Activated CD4-positive, alpha-beta T cell treated with anti-CD3 and anti-CD28 coated beads, Interleukin-2, amount 50 U/mL, for 4 hours (primary cell): Measurements from ENCODE around the gene ETFB.
A peak's percentile ranks its signal among the peaks of the same experiment; 100 is the strongest.

Source experiments
- DNase-seq, 2 experiments: peaks; one replicate each; pipeline ENCODE4 v3.0.0-alpha.2; 2020

ETFB gene

GRCh38 chr19:51327066-51328001 is 38.9 kb downstream of the ETFB start:
- peak; percentile 13 to 16 for DNase-seq

- no peak for DNase-seq
These were observed 39.7 kb downstream of the ETFB start for GRCh38 chr19:51326216-51327065.

- no peak for DNase-seq
These were observed 40.8 kb downstream of the ETFB start for GRCh38 chr19:51325161-51325976.

- no peak for DNase-seq
These were observed 42.1 kb downstream of the ETFB start for GRCh38 chr19:51324167-51324481.

- DNase-seq, result no peak
These were observed 42.6 kb downstream of the ETFB start for GRCh38 chr19:51323481-51324166.

GRCh38 chr19:51321799-51322198 is 44.4 kb downstream of the ETFB start:
- no peak for DNase-seq

GRCh38 chr19:51320280-51320657 is 45.9 kb downstream of the ETFB start:
- DNase-seq, result no peak

- no peak for DNase-seq
These were observed 46.4 kb downstream of the ETFB start for GRCh38 chr19:51319649-51320279.

GRCh38 chr19:51318687-51319648 is 47.2 kb downstream of the ETFB start:
- DNase-seq, result no peak

- no peak for DNase-seq
These were observed 48.2 kb downstream of the ETFB start for GRCh38 chr19:51317968-51318367.

- no peak for DNase-seq
These were observed 48.8 kb downstream of the ETFB start for GRCh38 chr19:51317376-51317775.

- DNase-seq, result no peak
These were observed 49.5 kb downstream of the ETFB start for GRCh38 chr19:51316688-51317087.

GRCh38 chr19:51311351-51312257 is 54.6 kb downstream of the ETFB start, which contains the start of gene IGLON5:
TSS of gene IGLON5 (plus strand) at chr19:51311644. CDS start at chr19:51311848, 204 bp downstream.
- DNase-seq, result no peak

GRCh38 chr19:51305479-51305878 is 60.7 kb downstream of the ETFB start:
- no peak for DNase-seq

- no peak for DNase-seq
These were observed 64.9 kb downstream of the ETFB start for GRCh38 chr19:51301266-51301665.

GRCh38 chr19:51297406-51297805 is 68.8 kb downstream of the ETFB start:
- no peak for DNase-seq

- no peak for DNase-seq
These were observed 69.7 kb downstream of the ETFB start for GRCh38 chr19:51296336-51297093.

GRCh38 chr19:51295382-51296126 is 70.6 kb downstream of the ETFB start:
- no peak for DNase-seq
